H1 (cell line): Measurements from ENCODE around the gene ITPR3. TPM values are rescaled to one million over a fixed set of nuclear protein-coding genes. Genes with fewer than 3 reads are reported as not detected.

ENCODE experiments used
- CTCF ChIA-PET: fragments of 300-600 bp; sonication (Branson Sonifier 250); formaldehyde crosslinking; loops from one replicate; lab custom pipeline; 2021; ENCODE audit not compliant: partially characterized antibody; lab: Charles Lee
- POLR2A ChIA-PET: fragments of 300-600 bp; sonication (Branson Sonifier 250); formaldehyde crosslinking; loops from one replicate; lab custom pipeline; 2021; ENCODE audit warnings: inconsistent platforms; ENCODE audit not compliant: partially characterized antibody; lab: Charles Lee
- DNase-seq, 2 experiments: peaks; one replicate each; pipeline versions ENCODE4 v3.0.0 to v3.0.0-alpha.2; 2010 to 2022; ENCODE audit warnings: low spot score in 2 of 2, low read depth in 1 of 2, mixed read lengths in 1 of 2
- FAIRE-seq: peaks from 2 replicates; lab custom pipeline; 2011; peaks lifted over from hg19 to GRCh38; lab: Jason Lieb, UNC
- H2AFZ ChIP-seq: 2 replicates; pipeline ENCODE4 v1.8.1; 2012; ENCODE audit warnings: low read length, inconsistent platforms
- H2AK5ac ChIP-seq: 2 replicates; pipeline ENCODE4 v1.6.1; 2013; ENCODE audit warnings: low read depth, low read length
- H2BK120ac ChIP-seq: replicated peaks from 2 replicates; pipeline ENCODE3; 2013; ENCODE audit warnings: low read depth, low read length, inconsistent platforms
- H2BK12ac ChIP-seq: 2 replicates; pipeline ENCODE4 v1.6.1; 2013; ENCODE audit warnings: low read depth, low read length
- H2BK15ac ChIP-seq: 2 replicates; pipeline ENCODE4 v1.6.1; 2013; ENCODE audit warnings: low read length
- H2BK20ac ChIP-seq: 2 replicates; pipeline ENCODE4 v1.6.1; 2013; ENCODE audit warnings: low read length
- H2BK5ac ChIP-seq: 2 replicates; pipeline ENCODE4 v1.6.1; 2013; ENCODE audit warnings: low read depth, low read length
- H3K14ac ChIP-seq: 2 replicates; pipeline ENCODE4 v1.6.1; 2013; ENCODE audit warnings: inconsistent platforms; ENCODE audit not compliant: insufficient read length
- H3K18ac ChIP-seq: 2 replicates; pipeline ENCODE4 v1.6.1; 2013; ENCODE audit warnings: low read length; ENCODE audit errors: extremely low read depth
- H3K23ac ChIP-seq: 2 replicates; pipeline ENCODE4 v1.6.1; 2013; ENCODE audit warnings: inconsistent platforms; ENCODE audit not compliant: insufficient read length
- H3K23me2 ChIP-seq: 2 replicates; pipeline ENCODE4 v1.6.1; 2013; ENCODE audit warnings: low read depth, low read length
- H3K27ac ChIP-seq: 2 replicates; pipeline ENCODE4 v1.6.1; 2011; ENCODE audit warnings: low read depth, low read length, inconsistent platforms
- H3K27me3 ChIP-seq, 4 experiments: replicated peaks in 1 of 4; 1 replicate in 1 of 4; 2 replicates in 3 of 4; pipeline versions ENCODE4 v1.6.1 to v1.8.1; 2011 to 2013; ENCODE audit warnings: low read length in 3 of 4, mild to moderate bottlenecking in 3 of 4, inconsistent platforms in 2 of 4, mixed read lengths in 2 of 4, moderate library complexity in 1 of 4; ENCODE audit not compliant: control insufficient read depth in 3 of 4, insufficient read depth in 3 of 4; ENCODE audit errors: extremely low read depth in 1 of 4
- H3K36me3 ChIP-seq, 4 experiments: 2 replicates each; pipeline versions ENCODE4 v1.6.1 to v1.8.1; 2011 to 2013; ENCODE audit warnings: mild to moderate bottlenecking in 4 of 4, low read length in 3 of 4, moderate library complexity in 2 of 4, control low read depth in 1 of 4, inconsistent platforms in 1 of 4; ENCODE audit not compliant: insufficient read depth in 4 of 4, control insufficient read depth in 2 of 4
- H3K4ac ChIP-seq: replicated peaks from 2 replicates; pipeline ENCODE3; 2013; ENCODE audit warnings: low read length, low read depth, mixed read lengths, inconsistent platforms; ENCODE audit not compliant: insufficient read length
- H3K4me1 ChIP-seq, 4 experiments: replicated peaks in 1 of 4; 1 replicate in 1 of 4; 2 replicates in 3 of 4; pipeline versions ENCODE4 v1.6.1 to v1.8.1; 2011 to 2013; ENCODE audit warnings: low read length in 3 of 4, inconsistent platforms in 2 of 4, mixed read lengths in 1 of 4; ENCODE audit not compliant: insufficient read depth in 4 of 4, control insufficient read depth in 3 of 4
- H3K4me2 ChIP-seq, 2 experiments: 2 replicates each; pipeline versions ENCODE4 v1.6.1 to v1.8.1; 2011 to 2013; ENCODE audit warnings: low read depth in 2 of 2, low read length in 2 of 2, control low read depth in 1 of 2, inconsistent platforms in 1 of 2, mild to moderate bottlenecking in 1 of 2; ENCODE audit not compliant: insufficient read depth in 1 of 2
- H3K4me3 ChIP-seq, 4 experiments: fragments of 200-600, 300-600 bp in 1 of 4; sonication (generic), shearing (Covaris generic), sonication (Bioruptor Twin) in 1 of 4; 2 replicates each; pipeline versions ENCODE4 v1.5.1 to v1.8.1; 2011 to 2016; ENCODE audit warnings: low read length in 4 of 4, low read depth in 3 of 4, control low read depth in 2 of 4, inconsistent platforms in 2 of 4, mild to moderate bottlenecking in 2 of 4, mixed read lengths in 1 of 4, moderate library complexity in 1 of 4; ENCODE audit not compliant: insufficient read depth in 2 of 4; ENCODE audit errors: extremely low read depth in 1 of 4
- H3K56ac ChIP-seq: replicated peaks from 2 replicates; pipeline ENCODE3; 2013; ENCODE audit warnings: low read depth, mild to moderate bottlenecking, mixed read lengths, low read length, inconsistent platforms; ENCODE audit not compliant: insufficient read length
- H3K79me1 ChIP-seq: 2 replicates; pipeline ENCODE4 v1.6.1; 2013; ENCODE audit warnings: low read depth, low read length, control low read depth
- H3K79me2 ChIP-seq, 2 experiments: 2 replicates each; pipeline versions ENCODE4 v1.6.1 to v1.8.1; 2012 to 2013; ENCODE audit warnings: low read length in 2 of 2, mild to moderate bottlenecking in 2 of 2, inconsistent platforms in 1 of 2; ENCODE audit not compliant: insufficient read depth in 2 of 2, control insufficient read depth in 1 of 2
- H3K9ac ChIP-seq, 4 experiments: replicated peaks in 1 of 4; 1 replicate in 1 of 4; 2 replicates in 3 of 4; pipeline versions ENCODE4 v1.6.1 to v1.8.1; 2011 to 2013; ENCODE audit warnings: low read depth in 3 of 4, low read length in 3 of 4, control low read depth in 2 of 4, mild to moderate bottlenecking in 2 of 4, moderate library complexity in 2 of 4, inconsistent platforms in 1 of 4; ENCODE audit errors: extremely low read depth in 1 of 4
- H3K9me3 ChIP-seq, 2 experiments: 2 replicates each; pipeline versions ENCODE4 v1.6.1 to v1.8.1; 2012 to 2013; ENCODE audit warnings: mild to moderate bottlenecking in 2 of 2, moderate library complexity in 2 of 2, control low read depth in 1 of 2, inconsistent platforms in 1 of 2, low read depth in 1 of 2, low read length in 1 of 2, mixed read lengths in 1 of 2; ENCODE audit not compliant: insufficient read depth in 2 of 2
- H4K20me1 ChIP-seq, 2 experiments: replicated peaks in 1 of 2; 2 replicates each; pipeline versions ENCODE3 to v1.8.1; 2011 to 2013; ENCODE audit warnings: inconsistent platforms in 2 of 2, low read length in 2 of 2, mild to moderate bottlenecking in 1 of 2; ENCODE audit not compliant: insufficient read depth in 2 of 2, control insufficient read depth in 1 of 2
- H4K5ac ChIP-seq: 2 replicates; pipeline ENCODE4 v1.6.1; 2013; ENCODE audit warnings: low read length, low read depth, mixed read lengths, inconsistent platforms; ENCODE audit not compliant: insufficient read length
- H4K8ac ChIP-seq: 2 replicates; pipeline ENCODE4 v1.8.0; 2013; ENCODE audit warnings: mild to moderate bottlenecking, moderate library complexity, low read length, inconsistent platforms; ENCODE audit not compliant: insufficient read depth; ENCODE audit errors: extremely low read depth
- H4K91ac ChIP-seq: replicated peaks from 2 replicates; pipeline ENCODE3; 2013; ENCODE audit warnings: low read length, mixed read lengths, inconsistent platforms; ENCODE audit not compliant: insufficient read length
- BRCA1 ChIP-seq: IDR thresholded peaks from 2 replicates; pipeline ENCODE4 v1.6.1; 2012; ENCODE audit warnings: low read depth, low read length, improper control_type of control experiment
- CHD1 ChIP-seq: IDR thresholded peaks from 2 replicates; pipeline ENCODE4 v1.6.1; 2012; ENCODE audit warnings: low read depth, low read length, improper control_type of control experiment
- CHD2 ChIP-seq: IDR thresholded peaks from 2 replicates; pipeline ENCODE4 v1.6.1; 2012; ENCODE audit warnings: low read length, improper control_type of control experiment
- CREB1 ChIP-seq: IDR thresholded peaks from 2 replicates; pipeline ENCODE4 v1.6.1; 2012; ENCODE audit warnings: inconsistent platforms
- CTBP2 ChIP-seq: IDR thresholded peaks from 2 replicates; pipeline ENCODE4 v1.7.0; 2011; ENCODE audit warnings: borderline replicate concordance, mild to moderate bottlenecking, moderate library complexity, mixed read lengths, low read length; ENCODE audit not compliant: insufficient read depth, insufficient read length
- JUN ChIP-seq: IDR thresholded peaks from 2 replicates; pipeline ENCODE4 v1.6.1; 2011; ENCODE audit warnings: low read depth, mild to moderate bottlenecking, improper control_type of control experiment, low read length
- JUND ChIP-seq: IDR thresholded peaks from 2 replicates; pipeline ENCODE4 v1.6.1; 2011; ENCODE audit warnings: mild to moderate bottlenecking, improper control_type of control experiment, low read length
- RBBP5 ChIP-seq: IDR thresholded peaks from 2 replicates; pipeline ENCODE4 v1.7.1; 2012; ENCODE audit warnings: low read depth, mild to moderate bottlenecking, inconsistent platforms, low read length, moderate library complexity, borderline replicate concordance
- RFX5 ChIP-seq: IDR thresholded peaks from 2 replicates; pipeline ENCODE4 v1.6.1; 2011; ENCODE audit warnings: low read depth, low read length, improper control_type of control experiment, borderline replicate concordance
- SIRT6 ChIP-seq: IDR thresholded peaks from one replicate; pipeline ENCODE4 v1.7.1; 2012; ENCODE audit warnings: low read length, inconsistent platforms
- SP1 ChIP-seq: IDR thresholded peaks from 2 replicates; pipeline ENCODE4 v1.6.1; 2011; ENCODE audit warnings: low read depth, low read length
- SRF ChIP-seq: IDR thresholded peaks from 2 replicates; pipeline ENCODE4 v1.6.1; 2011; ENCODE audit warnings: mild to moderate bottlenecking, low read depth, low read length, moderate library complexity
- TBP ChIP-seq: IDR thresholded peaks from 2 replicates; pipeline ENCODE4 v1.6.1; 2011; ENCODE audit warnings: low read depth, low read length, improper control_type of control experiment
- WGBS, 2 experiments: shearing (Covaris generic) in 1 of 2; methylation state at CpG; one replicate each; pipeline versions ENCODE4 v1.1.6 to v1.1.7; 2013 to 2015; ENCODE audit warnings: low lambda C conversion rate in 2 of 2, mixed read lengths in 2 of 2, inconsistent platforms in 1 of 2, low coverage in 1 of 2, missing lambda C conversion rate in 1 of 2; ENCODE audit not compliant: insufficient replicate concordance in 2 of 2, insufficient coverage in 1 of 2, insufficient read length in 1 of 2; ENCODE audit errors: extremely low coverage in 1 of 2, missing lambda C conversion rate in 1 of 2; 5-methylcytosine and 5-hydroxymethylcytosine counted together
- polyA plus RNA-seq, 7 experiments: library from polyadenylated mRNA; depleted of rRNA in 3 of 7; stranded (reverse) in 5 of 7; unstranded in 2 of 7; fragments of >200 nt in 5 of 7; fragments of 200-250 nt in 2 of 7; gene quantifications; 1 replicate in 5 of 7; 2 replicates in 1 of 7; 4 replicates in 1 of 7; pipeline versions ENCODE4 v1.2.1 to v1.2.3, GENCODE V29; 2011 to 2013; ENCODE audit warnings: missing spikeins in 2 of 7, mixed read lengths in 2 of 7
- total RNA-seq: library from RNA; stranded (reverse); fragmentation: NEBNext Ultra II Directional; extraction: Animal tissue kit (Norgen Biotek cat#: 25700); gene quantifications from 2 replicates; pipeline ENCODE4 v1.2.1, GENCODE V29; 2021
- TF ChIP-seq, protein P1 (sequence below): IDR thresholded peaks from 2 replicates; pipeline ENCODE4 v1.6.1; 2011; ENCODE audit warnings: low read length, improper control_type of control experiment

ITPR3 gene
- total and polyA plus RNA-seq, 2 of the 8 experiments (the other 6 are each of a cell fraction or from before 2014, with no cell fraction given): 29.1 to 45.7 TPM

DNA sequence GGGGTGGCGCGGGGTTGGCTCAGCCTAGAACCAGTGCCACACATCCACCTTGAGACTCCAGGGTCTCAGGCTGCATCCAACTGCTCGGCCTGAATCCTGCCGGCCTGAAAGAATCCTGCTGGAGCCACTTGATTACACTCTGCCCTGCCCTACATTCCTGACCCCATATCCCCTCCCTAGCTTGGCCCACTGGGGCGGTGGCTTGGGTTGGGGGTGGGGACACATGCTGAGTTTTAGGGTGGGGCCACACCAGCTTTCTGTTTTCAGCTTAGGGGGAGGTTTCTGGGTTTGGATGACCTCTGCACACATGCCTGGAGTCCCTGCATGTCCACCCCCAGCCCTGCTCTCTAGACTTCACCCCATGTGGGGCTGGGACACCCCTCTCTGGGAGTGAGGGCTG is 6.8 kb downstream of the ITPR3 start:
- ChIA-PET POLR2A (interaction anchor here (0.7 to 1.4 kb wide), 2 partner anchors 10 to 37 kb away, joined by 3 to 4 read pairs; no protein-coding TSS in a partner anchor), CTCF (interaction anchor here (0.6 to 3.7 kb wide), 7 partner anchors 9 to 131 kb away, joined by 3 to 17 read pairs (median 5); no protein-coding TSS in a partner anchor)
- H3K9me3 ChIP-seq: no peaks in the 10 kb centered on the region
- H4K20me1 ChIP-seq: peaks cover 0 to 14% of the 10 kb centered on the region in 2 experiments
- FAIRE-seq: no peak
- no peak overlapping the region for H2BK15ac ChIP-seq
- H3K79me1 ChIP-seq: peaks cover 18% of the 10 kb centered on the region
- H3K79me2 ChIP-seq: peaks cover 2 to 36% of the 10 kb centered on the region in 2 experiments; a peak in 3 of 4 replicates
- H3K18ac ChIP-seq: no peak overlapping the region
- peaks cover 2% of the 10 kb centered on the region; the same call in 1 of the 2 replicates for H3K23me2 ChIP-seq
- H2BK12ac ChIP-seq: no peak overlapping the region
- H4K8ac ChIP-seq: no peak overlapping the region
- 80% methylated on average over 5 of the region's 5 CpGs; no CpG with 5 or more reads in 1 of the 2 experiments for WGBS, 2 experiments
- peak overlapping the region in 1 of 2 experiments; percentile 15; a peak in 1 of 4 replicates for H3K4me2 ChIP-seq
- no peak overlapping the region for H3K56ac ChIP-seq
- peaks cover 0 to 24% (median 13%) of the 10 kb centered on the region in 4 experiments; a peak in 6 of 7 replicates for H3K4me1 ChIP-seq
- no peak overlapping the region for H3K23ac ChIP-seq
- H3K4ac ChIP-seq: no peak overlapping the region
- no peak overlapping the region for H2BK20ac ChIP-seq
- H4K91ac ChIP-seq: no peak overlapping the region
- H3K27ac ChIP-seq: 0 out of 2 replicates have a peak overlapping the region, but pooled peaks have one; percentile 35
- no peaks in the 10 kb centered on the region for H3K27me3 ChIP-seq
- no peak overlapping the region for H3K14ac ChIP-seq
- no peak overlapping the region for H2BK120ac ChIP-seq
- DNase-seq: no peak
- peaks cover 0 to 2% (median 0%) of the 10 kb centered on the region in 4 experiments; a peak in 2 of 8 replicates for H3K36me3 ChIP-seq
- no peak overlapping the region for H4K5ac ChIP-seq
- H2BK5ac ChIP-seq: no peak overlapping the region
- no peak overlapping the region for H2AK5ac ChIP-seq
- peak overlapping the region in 1 of 4 experiments; percentile 31; a peak in 1 of 7 replicates for H3K9ac ChIP-seq
- H2AFZ ChIP-seq: no peak overlapping the region
- H3K4me3 ChIP-seq: no peak overlapping the region
- TF ChIP-seq JUND (no peak), CTBP2 (no peak), SRF (no peak), RFX5 (no peak), CHD1 (no peak), SIRT6 (no peak), CREB1 (no peak), SP1 (no peak), JUN (no peak), TBP (no peak), RBBP5 (no peak), BRCA1 (no peak), CHD2 (no peak)
- TF ChIP-seq, protein P1, sequence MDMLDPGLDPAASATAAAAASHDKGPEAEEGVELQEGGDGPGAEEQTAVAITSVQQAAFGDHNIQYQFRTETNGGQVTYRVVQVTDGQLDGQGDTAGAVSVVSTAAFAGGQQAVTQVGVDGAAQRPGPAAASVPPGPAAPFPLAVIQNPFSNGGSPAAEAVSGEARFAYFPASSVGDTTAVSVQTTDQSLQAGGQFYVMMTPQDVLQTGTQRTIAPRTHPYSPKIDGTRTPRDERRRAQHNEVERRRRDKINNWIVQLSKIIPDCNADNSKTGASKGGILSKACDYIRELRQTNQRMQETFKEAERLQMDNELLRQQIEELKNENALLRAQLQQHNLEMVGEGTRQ: no peak
